Kidney tubule cell (primary cell): ENCODE results near the gene AKNAD1.

Experiments
- DNase-seq: peaks from one replicate; pipeline ENCODE4 v3.0.0-alpha.2; 2018; ENCODE audit warnings: low spot score

Gene AKNAD1

GRCh38 chr1:108780937-108781574, 75.8 kb downstream of the AKNAD1 start:
- no peak for DNase-seq

- no peak for DNase-seq
These were observed 77.4 kb downstream of the AKNAD1 start for GRCh38 chr1:108779455-108779854.

GRCh38 chr1:108777839-108778238, 79.1 kb downstream of the AKNAD1 start:
- DNase-seq, result no peak

DNA sequence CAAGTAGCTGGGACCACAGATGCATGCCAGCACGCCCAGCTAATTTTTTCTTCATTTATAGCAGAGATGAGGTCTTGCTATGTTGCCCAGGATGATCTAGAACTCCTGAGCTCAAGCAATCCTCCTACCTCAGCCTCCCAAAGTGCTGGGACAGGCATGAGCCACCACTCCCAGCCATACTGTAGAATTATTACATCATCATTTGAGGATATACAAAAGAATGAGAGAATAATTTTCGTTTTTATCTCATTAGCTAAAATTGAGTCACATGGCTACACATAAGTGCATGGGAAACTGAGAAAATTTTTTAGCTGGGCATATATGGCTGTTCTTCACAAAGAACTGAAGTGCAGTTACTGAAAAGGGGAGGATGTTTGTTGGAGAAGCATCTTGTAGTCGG, 89.2 kb downstream of the AKNAD1 start:
- DNase-seq, result no peak

- no peak for DNase-seq
These were observed 89.8 kb downstream of the AKNAD1 start for GRCh38 chr1:108767115-108767514.
